HEK293T (cell line): ENCODE measurements around the gene LSM8.
A peak's percentile ranks its signal among the peaks of the same experiment; 100 is the strongest.

Experiments used
- CTCF ChIA-PET: fragments of 350-600 bp; formaldehyde crosslinking; extraction: SDS; loops from one replicate; lab custom pipeline; 2021; ENCODE audit warnings: antibody characterized with exemption, inconsistent platforms; lab: Yijun Ruan, JAX
- POLR2A ChIA-PET: fragments of 350-600 bp; formaldehyde crosslinking; extraction: SDS; loops from one replicate; lab custom pipeline; 2020; ENCODE audit warnings: antibody characterized with exemption, inconsistent platforms; lab: Yijun Ruan, JAX
- DNase-seq: peaks from one replicate; pipeline ENCODE4 v3.0.0; 2012; ENCODE audit warnings: mixed read lengths; ENCODE audit errors: extremely low spot score
- ARNT ChIP-seq: fragments of 450-650 bp; IDR thresholded peaks from 2 replicates; pipeline ENCODE4 v1.6.1; 2017; ENCODE audit warnings: mild to moderate bottlenecking
- BHLHE40 ChIP-seq: fragments of 450-650 bp; IDR thresholded peaks from 2 replicates; pipeline ENCODE4 v1.6.1; 2016; ENCODE audit warnings: mild to moderate bottlenecking, moderate library complexity, borderline replicate concordance
- CTBP1 ChIP-seq: fragments of 450-650 bp; IDR thresholded peaks from 2 replicates; pipeline ENCODE4 v1.6.1; 2016; ENCODE audit warnings: borderline replicate concordance
- ELF4 ChIP-seq: fragments of 450-650 bp; IDR thresholded peaks from 2 replicates; pipeline ENCODE4 v1.6.1; 2017; ENCODE audit warnings: antibody characterized with exemption
- FOXA1 ChIP-seq: fragments of 450-650 bp; IDR thresholded peaks from 2 replicates; pipeline ENCODE4 v1.6.1; 2016; ENCODE audit warnings: mild to moderate bottlenecking
- FOXK2 ChIP-seq: fragments of 450-650 bp; IDR thresholded peaks from 2 replicates; pipeline ENCODE4 v1.6.1; 2016; ENCODE audit warnings: mild to moderate bottlenecking
- FOXM1 ChIP-seq: fragments of 450-650 bp; IDR thresholded peaks from 2 replicates; pipeline ENCODE4 v1.6.1; 2017; ENCODE audit warnings: mild to moderate bottlenecking, borderline replicate concordance
- HDGF ChIP-seq: fragments of 450-650 bp; IDR thresholded peaks from 2 replicates; pipeline ENCODE4 v1.6.1; 2017; ENCODE audit warnings: antibody characterized with exemption, borderline replicate concordance
- L3MBTL2 ChIP-seq: fragments of 450-650 bp; conservative IDR thresholded peaks from 2 replicates; pipeline ENCODE4 v1.6.1; 2016; ENCODE audit warnings: mild to moderate bottlenecking
- LEF1 ChIP-seq: fragments of 450-650 bp; IDR thresholded peaks from 2 replicates; pipeline ENCODE4 v1.6.1; 2017; ENCODE audit warnings: mild to moderate bottlenecking, borderline replicate concordance
- NFRKB ChIP-seq: fragments of 450-650 bp; IDR thresholded peaks from 2 replicates; pipeline ENCODE4 v1.6.1; 2016; ENCODE audit warnings: mild to moderate bottlenecking, moderate library complexity
- SP1 ChIP-seq: fragments of 450-650 bp; IDR thresholded peaks from 2 replicates; pipeline ENCODE4 v1.6.1; 2017
- SUZ12 ChIP-seq: fragments of 450-650 bp; IDR thresholded peaks from 2 replicates; pipeline ENCODE4 v1.6.1; 2016; ENCODE audit warnings: mild to moderate bottlenecking
- TARDBP ChIP-seq: fragments of 450-650 bp; IDR thresholded peaks from 2 replicates; pipeline ENCODE4 v1.6.1; 2016
- ZNF384 ChIP-seq: fragments of 450-650 bp; IDR thresholded peaks from 2 replicates; pipeline ENCODE4 v1.6.1; 2016
- TF ChIP-seq, protein P1 (sequence below): fragments of 450-650 bp; IDR thresholded peaks from 2 replicates; pipeline ENCODE4 v1.6.1; 2016

The LSM8 gene

DNA sequence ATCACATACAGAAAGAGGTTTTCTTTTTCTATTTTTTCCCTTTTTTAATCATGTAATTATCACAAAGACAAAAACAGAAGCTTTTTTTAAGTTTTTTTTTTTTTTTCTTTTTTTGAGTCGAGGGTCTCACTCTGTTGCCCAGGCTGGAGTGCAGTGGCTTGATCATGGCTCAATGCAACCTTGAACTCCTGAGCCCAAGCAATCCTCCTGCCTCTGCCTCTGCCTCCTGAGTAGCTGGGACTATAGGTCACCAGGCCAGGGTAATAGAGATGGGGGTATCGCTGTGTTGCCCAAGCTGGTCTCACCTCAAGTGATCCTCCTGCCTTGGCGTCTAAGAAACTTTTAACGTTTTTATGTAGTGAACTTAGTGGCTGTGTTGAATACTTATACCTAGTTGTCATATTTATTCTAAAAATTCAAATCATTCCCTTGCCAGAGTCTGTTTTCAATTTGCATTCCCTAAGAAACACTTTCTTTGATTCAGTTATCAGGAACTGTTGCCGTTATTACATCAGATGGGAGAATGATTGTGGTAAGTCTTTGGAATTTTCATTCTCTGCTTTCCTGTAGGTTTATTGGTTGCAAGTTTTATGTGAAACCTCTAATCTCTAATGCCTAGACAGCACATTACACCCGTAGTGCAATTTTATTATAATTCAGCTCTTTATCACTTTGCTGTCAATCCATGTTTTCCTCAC lies 1.3 kb downstream of the LSM8 start:
- CTCF ChIA-PET: no interaction called here
- TF ChIP-seq L3MBTL2 (0 out of 2 replicates have a peak, but pooled peaks have one; percentile 18), SP1 (no peak), ZNF384 (no peak)
- TF ChIP-seq, protein P1, sequence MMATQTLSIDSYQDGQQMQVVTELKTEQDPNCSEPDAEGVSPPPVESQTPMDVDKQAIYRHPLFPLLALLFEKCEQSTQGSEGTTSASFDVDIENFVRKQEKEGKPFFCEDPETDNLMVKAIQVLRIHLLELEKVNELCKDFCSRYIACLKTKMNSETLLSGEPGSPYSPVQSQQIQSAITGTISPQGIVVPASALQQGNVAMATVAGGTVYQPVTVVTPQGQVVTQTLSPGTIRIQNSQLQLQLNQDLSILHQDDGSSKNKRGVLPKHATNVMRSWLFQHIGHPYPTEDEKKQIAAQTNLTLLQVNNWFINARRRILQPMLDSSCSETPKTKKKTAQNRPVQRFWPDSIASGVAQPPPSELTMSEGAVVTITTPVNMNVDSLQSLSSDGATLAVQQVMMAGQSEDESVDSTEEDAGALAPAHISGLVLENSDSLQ: 0 out of 2 replicates have a peak, but pooled peaks have one; percentile 28
- POLR2A ChIA-PET: interaction anchor here (1.2 kb wide), 1 partner anchor 8 kb away, joined by 3 read pairs; no protein-coding TSS in a partner anchor
- no peak for DNase-seq

DNA sequence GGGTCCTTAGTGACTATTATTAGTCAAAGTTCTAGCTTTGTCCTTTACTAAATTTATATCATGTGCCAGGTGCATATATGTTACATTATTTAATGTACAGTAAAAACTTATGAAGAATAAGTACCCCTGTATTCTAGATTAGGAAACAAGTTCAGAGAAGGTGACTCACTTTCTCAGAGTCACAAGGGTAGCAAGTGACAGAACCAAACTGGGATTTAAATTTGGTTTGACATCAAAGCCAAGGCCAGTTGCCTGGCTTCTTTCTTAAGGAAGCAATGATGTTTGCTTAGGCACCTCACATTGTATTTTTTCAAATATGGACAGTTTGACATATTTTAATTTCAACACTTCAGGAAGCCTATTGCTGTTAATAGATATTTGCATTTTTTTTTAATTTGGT lies 2.5 kb downstream of the LSM8 start:
- TF ChIP-seq SP1: no peak
- no peak for TF ChIP-seq BHLHE40
- no peak for TF ChIP-seq ZNF384
- TF ChIP-seq, protein P1: no peak
- no peak for TF ChIP-seq FOXM1
- TF ChIP-seq FOXK2: no peak
- no peak for TF ChIP-seq L3MBTL2
- TF ChIP-seq SUZ12: no peak
- no peak for TF ChIP-seq NFRKB
- CTCF ChIA-PET: no interaction called here
- POLR2A ChIA-PET: no interaction called here

DNA sequence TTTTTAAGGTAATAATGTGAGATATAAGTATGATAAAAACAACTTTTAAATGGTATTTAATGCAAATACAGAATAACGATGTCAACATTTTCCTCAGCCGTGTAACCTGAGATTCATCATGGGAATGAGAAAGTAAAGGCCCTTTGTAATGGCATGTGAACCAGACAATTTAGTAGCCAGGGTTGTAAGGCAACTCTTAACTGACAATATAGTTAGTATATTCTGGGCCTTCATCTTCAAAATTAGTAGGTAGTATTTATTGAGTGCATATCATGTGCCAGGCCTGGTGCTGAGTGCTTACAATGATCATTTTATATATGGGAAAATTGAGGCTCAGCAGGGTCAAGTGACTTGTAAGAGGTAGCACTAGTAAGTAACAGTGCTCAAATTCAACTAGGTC lies 10.6 kb downstream of the LSM8 start:
- TF ChIP-seq TARDBP: no peak
- CTCF ChIA-PET: no interaction called here
- POLR2A ChIA-PET: no interaction called here
- DNase-seq: no peak

More for the DNA sequence above, 2.5 kb downstream of the LSM8 start:
- no peak for DNase-seq

DNA sequence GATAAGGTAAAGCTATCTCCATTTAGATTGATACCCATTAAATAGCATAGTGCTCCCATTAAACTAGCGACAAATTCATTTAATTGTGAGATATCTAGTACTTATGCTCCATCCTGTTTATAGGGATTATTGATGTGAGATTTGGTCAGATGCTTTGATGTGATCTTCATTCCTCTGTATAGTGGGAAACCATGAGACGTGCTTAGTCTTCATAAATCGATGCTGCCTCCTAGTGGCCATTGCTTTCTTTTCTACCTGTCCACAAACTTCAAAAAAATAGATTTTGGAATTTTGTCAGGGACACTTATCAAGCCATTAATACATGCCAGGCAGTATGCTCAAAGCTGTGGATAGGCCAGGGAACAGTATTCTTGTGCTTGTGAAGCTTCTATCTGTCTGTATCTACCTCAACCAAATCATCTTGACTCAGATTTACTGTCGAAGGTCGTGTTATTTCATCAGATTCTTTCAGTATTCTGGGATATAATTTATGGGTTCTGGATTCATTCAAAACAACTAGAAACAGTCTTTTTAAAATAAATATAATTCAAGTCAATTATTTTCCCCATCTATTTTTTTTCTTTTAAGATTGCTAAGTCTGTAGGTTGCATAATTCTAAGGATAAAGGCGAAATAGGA lies 12.0 kb downstream of the LSM8 start:
- CTCF ChIA-PET: no interaction called here
- peak; percentile 28 for DNase-seq
- no peak for TF ChIP-seq CTBP1
- TF ChIP-seq SP1: no peak
- TF ChIP-seq ZNF384: no peak
- TF ChIP-seq, protein P1: no peak
- TF ChIP-seq HDGF: no peak
- no peak for TF ChIP-seq FOXA1
- no peak for TF ChIP-seq FOXM1
- TF ChIP-seq LEF1: no peak
- TF ChIP-seq ELF4: no peak
- TF ChIP-seq FOXK2: no peak
- TF ChIP-seq L3MBTL2: no peak
- TF ChIP-seq SUZ12: no peak
- no peak for TF ChIP-seq TARDBP
- no peak for TF ChIP-seq ARNT
- no peak for TF ChIP-seq NFRKB
- TF ChIP-seq BHLHE40: no peak
- POLR2A ChIA-PET: no interaction called here

DNA sequence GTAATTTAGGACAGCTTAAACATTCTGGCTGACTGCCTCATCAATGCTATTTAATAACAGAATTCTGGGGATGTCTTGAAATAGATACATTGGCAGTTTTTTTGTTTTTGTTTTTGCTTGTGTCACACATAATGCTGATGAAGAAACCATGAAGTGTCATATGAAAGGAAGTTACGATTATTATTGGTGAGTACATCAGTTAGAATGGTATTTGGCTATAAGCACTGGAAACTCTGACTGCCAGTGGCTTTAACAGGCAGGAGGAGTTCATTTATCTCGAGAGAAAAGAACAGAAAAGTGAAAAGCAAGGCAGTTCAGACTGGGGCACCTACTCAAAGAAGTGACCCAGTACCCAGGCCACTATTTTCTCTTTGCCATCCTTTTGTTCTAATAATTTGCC lies 18.1 kb downstream of the LSM8 start:
- POLR2A ChIA-PET: no interaction called here
- no peak for DNase-seq
- no peak for TF ChIP-seq HDGF
- TF ChIP-seq FOXK2: no peak
- TF ChIP-seq L3MBTL2: no peak
- TF ChIP-seq SP1: no peak
- no peak for TF ChIP-seq FOXA1
- TF ChIP-seq, protein P1: no peak
- TF ChIP-seq ARNT: no peak
- no peak for TF ChIP-seq LEF1
- no peak for TF ChIP-seq ELF4
- no peak for TF ChIP-seq NFRKB
- no peak for TF ChIP-seq TARDBP
- no peak for TF ChIP-seq SUZ12
- TF ChIP-seq BHLHE40: no peak
- CTCF ChIA-PET: no interaction called here
